ENCODE results near the gene PCSK5.
A peak's percentile ranks its signal among the peaks of the same experiment; 100 is the strongest.
"Not testable (repeated sequence)": the region's sequence is repeated elsewhere in the genome, so short reads cannot be mapped to it uniquely, and the experiment has no call there.

Gene PCSK5

GRCh38 chr9:76324030-76324429, 433.6 kb downstream of the PCSK5 start:
- DNase-seq, result not testable (repeated sequence)

GRCh38 chr9:76330034-76330433, 439.6 kb downstream of the PCSK5 start:
- no peak for DNase-seq

GRCh38 chr9:76333388-76333787, 442.9 kb downstream of the PCSK5 start:
- DNase-seq, result peak; percentile 29

GRCh38 chr9:76333964-76334363, 443.5 kb downstream of the PCSK5 start:
- DNase-seq, result peak; percentile 22

GRCh38 chr9:76336027-76336426, 445.6 kb downstream of the PCSK5 start:
- no peak for DNase-seq

- no peak for DNase-seq
Measured at GRCh38 chr9:76338418-76338817, 447.9 kb downstream of the PCSK5 start.

- DNase-seq, result no peak
Measured at GRCh38 chr9:76341616-76342015, 451.1 kb downstream of the PCSK5 start.

GRCh38 chr9:76342201-76342600, 451.7 kb downstream of the PCSK5 start:
- DNase-seq, result no peak

GRCh38 chr9:76342858-76343257, 452.4 kb downstream of the PCSK5 start:
- DNase-seq, result no peak

- no peak for DNase-seq
Measured at GRCh38 chr9:76349865-76350264, 459.4 kb downstream of the PCSK5 start.

- no peak for DNase-seq
Measured at GRCh38 chr9:76351006-76351405, 460.5 kb downstream of the PCSK5 start.

- DNase-seq, result no peak
Measured at GRCh38 chr9:76352026-76352620, 461.6 kb downstream of the PCSK5 start.

- no peak for DNase-seq
Measured at GRCh38 chr9:76353280-76353679, 462.8 kb downstream of the PCSK5 start.

GRCh38 chr9:76354221-76354620, 463.7 kb downstream of the PCSK5 start:
- no peak for DNase-seq

- no peak for DNase-seq
Measured at GRCh38 chr9:76355886-76356285, 465.4 kb downstream of the PCSK5 start.

- no peak for DNase-seq
Measured at GRCh38 chr9:76357555-76357954, 467.1 kb downstream of the PCSK5 start.

GRCh38 chr9:76358628-76359280, 468.3 kb downstream of the PCSK5 start:
- no peak for DNase-seq

- DNase-seq, result no peak
Measured at GRCh38 chr9:76359365-76359764, 468.9 kb downstream of the PCSK5 start.

- no peak for DNase-seq
Measured at GRCh38 chr9:76359766-76360165, 469.3 kb downstream of the PCSK5 start.

GRCh38 chr9:76362332-76363031, 472.0 kb downstream of the PCSK5 start:
- not testable (repeated sequence) for DNase-seq

GRCh38 chr9:76363032-76363395, 472.5 kb downstream of the PCSK5 start:
- DNase-seq, result no peak

- no peak for DNase-seq
Measured at GRCh38 chr9:76365028-76365427, 474.6 kb downstream of the PCSK5 start.

GRCh38 chr9:76366275-76366674, 475.8 kb downstream of the PCSK5 start:
- DNase-seq, result no peak

- DNase-seq, result peak; percentile 57
Measured at GRCh38 chr9:76369583-76369982, 479.1 kb downstream of the PCSK5 start.

Measured in NCI-H2227 treated with DMSO at 0.1 percent for 48 hours (cell line).